Esophagus muscularis mucosa (tissue), 3 donors: ENCODE results near the gene GCDH.

Source experiments
- CTCF ChIP-seq, 3 experiments: fragments of 200-600 bp in 2 of 3; fragments of 450-650 bp in 1 of 3; sonication (generic) in 2 of 3; IDR thresholded peaks; one replicate each; pipeline ENCODE4 v1.5.1; 2017 to 2019; ENCODE audit warnings: antibody characterized with exemption in 3 of 3, mild to moderate bottlenecking in 2 of 3, moderate library complexity in 1 of 3
- POLR2A ChIP-seq: fragments of 450-650 bp; IDR thresholded peaks from one replicate; pipeline ENCODE4 v1.6.1; 2017; ENCODE audit warnings: antibody characterized with exemption, moderate library complexity, mild to moderate bottlenecking, low read depth

- TF ChIP-seq CTCF (IDR thresholded peaks at IDR 0.05), result no peak
- no peak for TF ChIP-seq POLR2A
Observed at GRCh38 chr19:12882589-12882988, 8.4 kb upstream of the GCDH start.
